ENCODE results near the gene SLC16A10. TPM values are rescaled to one million over a fixed set of nuclear protein-coding genes. Genes with fewer than 3 reads are reported as not detected.

The SLC16A10 gene
- polyA plus RNA-seq, 3 donors = 0.05 to 0.15 TPM; not detected in 1

DNA sequence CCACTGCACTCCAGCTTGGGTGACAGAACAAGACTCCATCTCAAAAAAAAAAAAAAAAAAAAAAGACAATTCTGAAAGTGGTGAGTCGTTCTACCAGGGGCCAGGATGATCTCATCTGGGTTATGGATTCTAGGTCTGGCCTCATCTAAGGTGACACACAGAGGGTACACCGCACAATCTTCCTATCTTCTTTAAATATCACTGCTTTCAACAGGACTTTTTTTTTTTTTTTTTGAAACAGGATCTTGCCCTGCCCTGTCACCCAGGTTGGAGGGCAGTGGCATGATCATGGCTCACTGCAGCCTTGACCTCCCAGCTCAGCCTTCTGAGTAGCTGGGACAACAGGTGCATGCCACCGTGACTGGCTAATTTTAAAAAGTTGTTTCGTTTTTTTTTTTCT, 67.7 kb downstream of the SLC16A10 start:
- WGBS (ENCODE audit: insufficient coverage) = 100% methylated on average over 2 of the region's 4 CpGs
- TF ChIP-seq, protein P1, sequence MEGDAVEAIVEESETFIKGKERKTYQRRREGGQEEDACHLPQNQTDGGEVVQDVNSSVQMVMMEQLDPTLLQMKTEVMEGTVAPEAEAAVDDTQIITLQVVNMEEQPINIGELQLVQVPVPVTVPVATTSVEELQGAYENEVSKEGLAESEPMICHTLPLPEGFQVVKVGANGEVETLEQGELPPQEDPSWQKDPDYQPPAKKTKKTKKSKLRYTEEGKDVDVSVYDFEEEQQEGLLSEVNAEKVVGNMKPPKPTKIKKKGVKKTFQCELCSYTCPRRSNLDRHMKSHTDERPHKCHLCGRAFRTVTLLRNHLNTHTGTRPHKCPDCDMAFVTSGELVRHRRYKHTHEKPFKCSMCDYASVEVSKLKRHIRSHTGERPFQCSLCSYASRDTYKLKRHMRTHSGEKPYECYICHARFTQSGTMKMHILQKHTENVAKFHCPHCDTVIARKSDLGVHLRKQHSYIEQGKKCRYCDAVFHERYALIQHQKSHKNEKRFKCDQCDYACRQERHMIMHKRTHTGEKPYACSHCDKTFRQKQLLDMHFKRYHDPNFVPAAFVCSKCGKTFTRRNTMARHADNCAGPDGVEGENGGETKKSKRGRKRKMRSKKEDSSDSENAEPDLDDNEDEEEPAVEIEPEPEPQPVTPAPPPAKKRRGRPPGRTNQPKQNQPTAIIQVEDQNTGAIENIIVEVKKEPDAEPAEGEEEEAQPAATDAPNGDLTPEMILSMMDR (IDR thresholded peaks at IDR 0.05) = no peak
- no peaks in the 10 kb centered on the region for H3K4me1 ChIP-seq (ENCODE audit: control insufficient read depth in 1 of 2, insufficient read depth in 2 of 2, low read length in 2 of 2)
- no peak overlapping the region for H2AFZ ChIP-seq (ENCODE audit: insufficient read depth, low read depth, low read length, poor library complexity, severe bottlenecking)
- H3K4me2 ChIP-seq (replicated peaks; ENCODE audit: extremely low read depth, low read length, poor library complexity, severe bottlenecking) = no peak overlapping the region
- intact Hi-C loops (cut with micrococcal nuclease) = no loop called here
- Mint-ChIP-seq H3K27ac (no peak overlapping the region), H3K9me3 (peaks cover 0 to 4% (median 2%) of the 10 kb centered on the region in 7 donors), H3K27me3 (ENCODE audit: low read depth in 3 of 3) (peaks cover 0 to 1% (median 0%) of the 10 kb centered on the region in 3 donors), H3K4me3 (no peak overlapping the region), H3K36me3 (no peaks in the 10 kb centered on the region), H3K4me1 (no peaks in the 10 kb centered on the region)
- H3K9me3 ChIP-seq (replicated peaks in 1 of 2; ENCODE audit: control insufficient read depth in 1 of 2, insufficient read depth in 1 of 2, low read length in 2 of 2) = no peaks in the 10 kb centered on the region
- no peak overlapping the region for H3K4me3 ChIP-seq (replicated peaks in 1 of 3; ENCODE audit: low read depth in 2 of 3, low read length in 3 of 3)
- no peak overlapping the region for H3K27ac ChIP-seq (ENCODE audit: low read depth in 1 of 2, low read length in 2 of 2)
- H3K9ac ChIP-seq (ENCODE audit: insufficient read depth, low read length, poor library complexity, severe bottlenecking) = no peak overlapping the region
- no peaks in the 10 kb centered on the region for H4K20me1 ChIP-seq (ENCODE audit: insufficient read depth, low read length)
- H3K36me3 ChIP-seq (replicated peaks in 1 of 2; ENCODE audit: control insufficient read depth in 1 of 2, insufficient read depth in 2 of 2, low read length in 2 of 2) = no peaks in the 10 kb centered on the region
- no peaks in the 10 kb centered on the region for H3K79me2 ChIP-seq (ENCODE audit: insufficient read depth, low read length)
- no peaks in the 10 kb centered on the region for H3K27me3 ChIP-seq (ENCODE audit: control insufficient read depth in 2 of 2, insufficient read depth in 2 of 2, low read length in 2 of 2)
- no peak for DNase-seq

DNA sequence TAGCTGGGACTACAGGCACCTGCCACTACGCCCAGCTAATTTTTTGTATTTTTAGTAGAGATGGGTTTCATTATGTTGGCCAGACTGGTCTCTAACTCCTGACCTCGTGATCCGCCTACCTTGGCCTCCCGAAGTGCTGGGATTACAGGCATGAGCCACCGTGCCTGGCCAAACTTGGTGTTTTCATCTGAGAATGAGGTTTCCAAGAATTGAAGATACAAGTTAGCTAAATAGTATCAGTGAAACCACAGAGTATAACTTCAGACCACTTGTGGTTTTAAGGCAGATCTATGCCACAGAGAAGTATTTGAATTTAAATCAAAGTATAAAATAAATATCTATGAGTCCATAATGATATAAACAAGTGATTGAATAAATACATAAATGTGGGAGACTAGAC, 70.1 kb downstream of the SLC16A10 start:
- H3K79me2 ChIP-seq (ENCODE audit: insufficient read depth, low read length) = no peaks in the 10 kb centered on the region
- H3K4me1 Mint-ChIP-seq = no peaks in the 10 kb centered on the region
- no peak for DNase-seq
- H3K4me1 ChIP-seq (ENCODE audit: control insufficient read depth in 1 of 2, insufficient read depth in 2 of 2, low read length in 2 of 2) = no peaks in the 10 kb centered on the region
- H3K9me3 Mint-ChIP-seq = peaks cover 5 to 25% (median 15%) of the 10 kb centered on the region in 7 donors
- no peak overlapping the region for H3K27ac Mint-ChIP-seq
- no peak overlapping the region for H3K27ac ChIP-seq (ENCODE audit: low read depth in 1 of 2, low read length in 2 of 2)
- TF ChIP-seq, protein P1 (IDR thresholded peaks at IDR 0.05) = no peak
- H3K4me2 ChIP-seq (replicated peaks; ENCODE audit: extremely low read depth, low read length, poor library complexity, severe bottlenecking) = no peak overlapping the region
- no peak overlapping the region for H3K4me3 ChIP-seq (replicated peaks in 1 of 3; ENCODE audit: low read depth in 2 of 3, low read length in 3 of 3)
- H3K9me3 ChIP-seq (replicated peaks in 1 of 2; ENCODE audit: control insufficient read depth in 1 of 2, insufficient read depth in 1 of 2, low read length in 2 of 2) = peaks cover 4 to 16% of the 10 kb centered on the region in 2 donors
- 90% methylated on average over 4 of the region's 5 CpGs for whole genome bisulfite sequencing (ENCODE audit: insufficient coverage)
- no peak overlapping the region for H3K4me3 Mint-ChIP-seq
- H3K36me3 ChIP-seq (replicated peaks in 1 of 2; ENCODE audit: control insufficient read depth in 1 of 2, insufficient read depth in 2 of 2, low read length in 2 of 2) = no peaks in the 10 kb centered on the region
- no peaks in the 10 kb centered on the region for H3K36me3 Mint-ChIP-seq
- no peaks in the 10 kb centered on the region for H3K27me3 ChIP-seq (ENCODE audit: control insufficient read depth in 2 of 2, insufficient read depth in 2 of 2, low read length in 2 of 2)
- no peak overlapping the region for H3K9ac ChIP-seq (ENCODE audit: insufficient read depth, low read length, poor library complexity, severe bottlenecking)
- intact Hi-C loops (cut with micrococcal nuclease) = no loop called here
- H4K20me1 ChIP-seq (ENCODE audit: insufficient read depth, low read length) = no peaks in the 10 kb centered on the region
- H2AFZ ChIP-seq (ENCODE audit: insufficient read depth, low read depth, low read length, poor library complexity, severe bottlenecking) = no peak overlapping the region
- no peaks in the 10 kb centered on the region for H3K27me3 Mint-ChIP-seq (ENCODE audit: low read depth in 3 of 3)

All from CD14-positive monocyte (primary cell).